GM21576 (cell line): ENCODE measurements around the gene FOXO6.

Experiments
- ATAC-seq: cut with Tn5 transposase; IDR thresholded peaks from one replicate; pipeline ENCODE4 v1.9.1; 2021; ENCODE audit warnings: mild to moderate bottlenecking, moderate library complexity; ENCODE audit not compliant: unreplicated experiment

FOXO6 gene

DNA sequence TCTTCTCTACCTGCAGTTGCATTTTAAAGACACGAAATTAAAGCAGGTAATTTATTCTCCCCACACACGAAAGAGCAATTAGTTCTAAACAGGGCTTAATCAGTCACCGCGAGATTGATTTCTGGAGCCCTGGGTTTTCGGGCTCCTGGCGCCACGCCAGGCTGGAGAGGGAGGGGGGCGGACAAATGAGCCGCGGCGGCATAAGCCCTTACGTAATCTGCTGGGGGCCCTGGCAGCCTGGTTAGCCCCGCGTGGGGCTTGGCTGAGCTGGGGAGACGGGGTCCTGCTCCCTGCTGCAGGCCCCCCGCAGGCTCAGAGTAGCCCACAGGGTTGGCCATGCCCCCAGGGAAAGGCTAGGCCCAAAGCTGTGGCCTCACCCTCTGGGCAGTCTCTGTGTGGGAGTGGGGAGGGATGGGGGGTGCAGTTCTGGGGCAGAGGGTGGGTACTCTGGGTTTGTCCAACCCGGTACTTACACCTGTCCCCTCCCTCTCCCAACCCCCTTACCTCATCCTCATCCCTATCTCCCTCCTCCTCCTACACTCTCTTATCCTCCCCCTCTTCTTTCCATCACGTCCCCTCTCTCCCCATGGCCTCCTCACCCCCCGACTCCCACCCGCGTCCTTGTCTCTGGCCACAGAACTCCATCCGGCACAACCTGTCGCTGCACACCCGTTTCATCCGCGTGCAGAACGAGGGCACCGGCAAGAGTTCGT lies 19.9 kb downstream of the FOXO6 start:
- ATAC-seq, result no peak

DNA sequence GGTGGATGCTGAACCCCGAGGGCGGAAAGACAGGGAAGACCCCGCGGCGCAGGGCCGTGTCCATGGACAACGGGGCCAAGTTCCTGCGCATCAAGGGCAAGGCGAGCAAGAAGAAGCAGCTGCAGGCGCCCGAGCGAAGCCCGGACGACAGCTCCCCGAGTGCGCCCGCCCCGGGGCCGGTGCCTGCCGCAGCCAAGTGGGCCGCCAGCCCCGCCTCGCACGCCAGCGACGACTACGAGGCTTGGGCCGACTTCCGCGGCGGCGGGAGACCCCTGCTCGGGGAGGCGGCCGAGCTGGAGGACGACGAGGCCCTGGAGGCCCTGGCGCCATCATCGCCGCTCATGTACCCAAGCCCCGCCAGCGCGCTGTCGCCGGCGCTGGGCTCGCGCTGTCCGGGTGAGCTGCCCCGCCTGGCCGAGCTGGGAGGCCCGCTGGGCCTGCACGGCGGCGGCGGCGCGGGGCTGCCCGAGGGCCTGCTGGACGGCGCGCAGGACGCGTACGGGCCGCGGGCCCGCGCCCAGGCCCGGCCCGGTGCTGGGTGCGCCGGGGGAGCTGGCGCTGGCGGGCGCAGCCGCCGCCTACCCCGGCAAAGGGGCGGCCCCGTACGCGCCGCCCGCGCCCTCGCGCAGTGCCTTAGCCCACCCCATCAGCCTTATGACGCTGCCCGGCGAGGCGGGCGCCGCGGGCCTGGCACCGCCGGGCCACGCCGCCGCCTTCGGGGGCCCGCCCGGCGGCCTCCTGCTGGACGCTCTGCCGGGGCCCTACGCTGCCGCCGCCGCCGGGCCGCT lies 20.7 kb downstream of the FOXO6 start:
- no peak for ATAC-seq

GRCh38 chr1:41382480-41383090 lies 21.4 kb downstream of the FOXO6 start:
- no peak for ATAC-seq

- ATAC-seq, result no peak
Observed at GRCh38 chr1:41383094-41383852, 22.0 kb downstream of the FOXO6 start.

- ATAC-seq, result no peak
Observed at GRCh38 chr1:41384579-41384978, 23.3 kb downstream of the FOXO6 start.

DNA sequence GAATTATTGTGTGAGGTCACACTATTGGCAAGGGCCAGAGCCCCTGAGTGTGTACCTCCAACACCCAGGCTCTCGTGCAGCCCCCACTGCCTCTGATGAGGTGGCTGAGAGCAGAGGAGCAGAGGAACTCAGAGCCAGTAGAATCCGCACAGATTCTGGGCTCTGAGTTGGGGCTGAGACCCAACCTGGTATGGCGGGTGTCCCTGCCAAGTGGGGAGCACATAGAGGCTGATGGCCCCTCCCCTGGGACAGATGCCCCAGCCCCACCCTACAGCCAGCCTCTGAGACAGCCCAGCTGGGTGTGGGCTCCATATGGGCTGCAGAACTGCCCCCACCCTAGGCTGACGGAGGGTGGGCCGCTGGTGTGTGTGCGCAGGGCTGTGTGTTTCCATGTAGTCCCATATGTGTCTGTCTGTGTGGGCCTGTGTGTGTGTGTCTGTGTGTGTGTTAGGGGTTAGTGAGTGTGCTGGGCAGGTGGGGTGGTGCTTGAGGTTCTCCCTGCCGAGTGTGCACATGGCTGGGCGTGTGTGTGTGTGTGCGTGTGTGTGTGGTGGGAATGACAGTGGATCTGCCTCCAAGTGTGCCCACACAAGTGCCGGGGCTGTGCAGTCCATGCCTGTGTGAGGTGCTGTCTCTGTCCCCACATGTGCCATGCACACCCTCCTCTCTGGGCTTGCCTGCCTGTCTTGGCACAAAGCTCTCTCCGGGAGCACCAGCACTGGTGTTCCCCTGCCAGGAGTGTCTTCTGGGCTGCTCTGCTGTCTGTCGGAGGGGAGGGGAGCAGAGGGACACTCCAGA lies 24.4 kb downstream of the FOXO6 start:
- ATAC-seq, result no peak

GRCh38 chr1:41386196-41386663 lies 25.0 kb downstream of the FOXO6 start:
- ATAC-seq, result no peak

- no peak for ATAC-seq
Observed at GRCh38 chr1:41387667-41388091, 26.4 kb downstream of the FOXO6 start.

DNA sequence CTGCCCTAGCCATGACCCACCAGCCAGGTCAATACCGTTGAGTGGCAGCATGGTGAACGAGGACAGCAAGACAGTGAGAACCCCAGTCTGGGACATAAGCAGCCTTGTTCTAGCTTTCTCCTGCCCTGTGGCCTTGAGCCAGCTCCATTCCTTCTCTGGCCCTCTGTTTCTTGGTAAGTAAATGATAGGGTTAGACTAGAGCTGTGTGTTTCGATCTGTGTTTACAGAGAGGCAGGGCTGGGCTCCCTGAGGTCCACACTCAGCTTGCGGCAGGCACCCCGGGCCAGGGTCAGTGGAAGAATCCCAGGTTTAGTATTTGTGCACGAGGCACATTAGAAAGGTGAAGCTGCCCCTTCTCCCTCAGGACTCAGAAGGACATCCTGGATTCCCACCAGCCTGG lies 27.3 kb downstream of the FOXO6 start:
- ATAC-seq, result no peak

DNA sequence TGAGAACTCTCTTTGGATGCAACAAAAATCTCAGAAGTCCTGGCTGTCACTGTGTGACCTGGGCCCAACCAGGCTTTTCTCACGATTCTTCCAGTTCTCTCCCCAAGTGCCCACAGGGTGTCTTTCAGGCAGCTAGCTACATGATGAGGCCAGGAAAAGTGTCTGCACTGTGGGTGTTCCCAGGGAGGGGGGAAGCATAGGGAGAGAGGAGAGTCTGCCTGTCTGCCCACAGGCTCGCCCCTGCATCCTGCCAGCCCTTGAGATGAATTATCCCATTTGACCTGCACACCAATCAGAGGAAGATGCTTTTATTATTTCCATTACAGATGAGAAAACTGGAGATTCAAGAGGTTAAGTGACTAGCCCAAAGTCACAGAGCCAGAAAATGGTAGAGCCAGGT lies 27.8 kb downstream of the FOXO6 start:
- no peak for ATAC-seq

DNA sequence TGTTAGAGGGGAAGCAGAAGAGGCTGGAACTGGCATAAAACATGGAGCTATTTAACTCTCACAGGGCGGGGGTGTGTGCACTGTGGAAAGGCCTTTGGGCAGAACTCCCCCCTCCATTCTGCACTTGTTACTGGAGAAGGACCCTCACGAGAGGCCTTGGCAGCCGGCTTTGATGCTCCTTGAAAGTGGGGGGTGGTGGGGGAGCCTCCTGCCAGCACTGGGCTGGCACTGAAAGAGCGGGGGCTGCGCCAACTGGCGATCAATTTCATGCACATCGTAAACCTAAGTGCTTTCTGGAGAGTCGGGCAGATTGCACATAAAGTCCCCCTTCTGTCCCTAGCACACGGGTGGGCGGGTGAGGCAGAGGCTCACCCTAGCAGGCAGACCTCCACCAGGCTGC lies 28.9 kb downstream of the FOXO6 start:
- ATAC-seq, result no peak

DNA sequence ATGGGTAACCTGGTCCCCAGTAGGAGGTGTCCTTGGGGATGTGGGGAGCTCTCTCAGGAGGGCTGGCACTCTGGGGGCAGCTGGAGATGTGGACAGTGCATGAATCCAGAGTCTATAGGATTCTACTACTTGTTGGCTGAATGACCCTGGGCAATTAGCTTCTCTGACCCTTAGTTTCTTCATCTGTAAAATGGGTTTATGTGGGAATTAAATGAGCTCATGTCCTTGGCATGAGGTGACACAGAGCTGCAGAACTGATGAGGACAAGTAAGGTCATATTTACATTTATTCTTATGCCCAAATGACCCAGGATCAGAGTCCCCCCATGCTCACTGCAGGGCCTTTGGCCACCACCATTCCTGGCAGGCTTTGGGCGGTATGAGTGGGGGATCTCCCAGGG lies 29.3 kb downstream of the FOXO6 start:
- no peak for ATAC-seq

DNA sequence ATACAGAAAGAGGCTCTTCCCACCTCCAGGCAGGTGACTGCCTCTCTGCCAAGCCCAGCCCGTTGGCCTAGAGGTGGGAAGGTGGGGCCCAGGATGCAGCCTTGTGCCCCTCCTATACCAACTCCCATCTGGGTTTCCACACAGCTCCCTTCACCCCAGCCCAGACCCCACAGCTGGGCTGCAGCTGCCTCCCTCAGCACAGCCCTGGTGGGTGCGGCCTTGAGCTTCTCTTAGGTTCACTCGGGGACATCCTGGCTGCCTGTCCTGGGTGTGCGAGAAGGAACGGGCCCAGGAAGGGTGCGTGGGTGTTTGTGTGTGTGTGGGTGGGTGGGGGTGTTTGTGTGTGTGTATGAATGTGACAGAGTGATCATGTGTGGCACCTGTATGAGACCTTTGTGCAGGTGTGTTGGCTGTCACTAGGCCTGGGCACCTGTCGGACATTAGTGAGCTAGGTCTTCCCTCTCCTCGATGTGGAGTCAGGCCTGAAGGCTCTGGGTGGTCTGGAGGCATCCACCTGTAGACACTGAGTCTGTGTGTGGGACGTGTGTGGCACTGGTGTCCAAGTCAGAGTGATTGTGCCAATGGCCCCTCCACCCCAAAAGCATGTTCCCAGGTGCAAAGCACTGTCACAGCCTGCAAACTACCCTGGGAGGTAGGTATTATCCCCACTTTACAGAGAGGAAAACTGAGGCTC lies 30.7 kb downstream of the FOXO6 start:
- ATAC-seq, result no peak

GRCh38 chr1:41392528-41392924 lies 31.3 kb downstream of the FOXO6 start:
- ATAC-seq, result no peak

- ATAC-seq, result no peak
Observed at GRCh38 chr1:41393716-41394368, 32.6 kb downstream of the FOXO6 start.

DNA sequence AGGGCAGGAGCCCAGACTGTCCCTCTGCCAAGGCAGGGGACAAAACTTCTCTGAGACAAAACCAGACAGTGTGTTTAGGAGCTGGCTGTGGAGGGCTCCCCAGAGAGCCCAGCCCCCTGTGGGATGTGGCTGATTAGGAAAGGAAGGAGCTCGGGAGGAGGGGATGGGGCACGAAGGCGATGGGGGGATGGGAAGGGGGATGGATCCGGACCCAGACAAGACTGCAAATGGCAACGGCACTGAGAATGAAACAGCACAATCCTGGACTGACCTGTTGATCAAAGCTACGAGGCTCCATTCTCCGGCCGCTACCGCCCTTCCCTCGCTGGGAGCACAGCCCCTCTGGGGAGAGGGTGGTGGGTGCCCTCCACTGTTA lies 33.1 kb downstream of the FOXO6 start:
- ATAC-seq, result no peak

GRCh38 chr1:41394959-41395956 lies 34.0 kb downstream of the FOXO6 start:
- no peak for ATAC-seq

- no peak for ATAC-seq
Observed at GRCh38 chr1:41396084-41396483, 34.9 kb downstream of the FOXO6 start.
